Fibroblast of the conjunctiva (primary cell): ENCODE results near the gene MAS1L.

ENCODE experiments used
- DNase-seq: peaks from one replicate; pipeline ENCODE4 v3.0.0-alpha.2; 2010; ENCODE audit warnings: low read depth

The MAS1L gene

GRCh38 chr6:29487660-29488059 is at the start of gene MAS1L:
Gene MAS1L (minus strand): TSS chr6:29487956. CDS start chr6:29487902, 54 bp downstream.
- DNase-seq: no peak

- DNase-seq: no peak
These were observed 44.7 kb upstream of the MAS1L start for GRCh38 chr6:29532320-29532951.

- DNase-seq: no peak
These were observed 43.9 kb upstream of the MAS1L start for GRCh38 chr6:29531668-29532067.

GRCh38 chr6:29530671-29531310 is 43.0 kb upstream of the MAS1L start:
- no peak for DNase-seq

- no peak for DNase-seq
These were observed 42.2 kb upstream of the MAS1L start for GRCh38 chr6:29529956-29530355.

- DNase-seq: no peak
These were observed 41.3 kb upstream of the MAS1L start for GRCh38 chr6:29528988-29529560.

- DNase-seq: no peak
These were observed 40.7 kb upstream of the MAS1L start for GRCh38 chr6:29528300-29528931.

GRCh38 chr6:29527564-29527963 is 39.8 kb upstream of the MAS1L start:
- DNase-seq: no peak

- DNase-seq: no peak
These were observed 39.4 kb upstream of the MAS1L start for GRCh38 chr6:29527126-29527525.

- DNase-seq: no peak
These were observed 37.5 kb upstream of the MAS1L start for GRCh38 chr6:29525311-29525639.

- DNase-seq: no peak
These were observed 36.9 kb upstream of the MAS1L start for GRCh38 chr6:29524444-29525310.

- no peak for DNase-seq
These were observed 36.3 kb upstream of the MAS1L start for GRCh38 chr6:29524044-29524443.

GRCh38 chr6:29522227-29522626 is 34.5 kb upstream of the MAS1L start:
- DNase-seq: no peak

GRCh38 chr6:29521006-29521680 is 33.4 kb upstream of the MAS1L start:
- DNase-seq: no peak

GRCh38 chr6:29520232-29520631 is 32.5 kb upstream of the MAS1L start:
- DNase-seq: no peak

- no peak for DNase-seq
These were observed 31.7 kb upstream of the MAS1L start for GRCh38 chr6:29519291-29520010.

- DNase-seq: no peak
These were observed 30.1 kb upstream of the MAS1L start for GRCh38 chr6:29517728-29518440.

GRCh38 chr6:29517245-29517644 is 29.5 kb upstream of the MAS1L start:
- DNase-seq: no peak

- DNase-seq: no peak
These were observed 28.4 kb upstream of the MAS1L start for GRCh38 chr6:29516108-29516507.

GRCh38 chr6:29510746-29511300 is 23.1 kb upstream of the MAS1L start:
- DNase-seq: no peak
